HCT116 (cell line): ENCODE data around the gene PAPPA2.

Experiments
- CTCF ChIP-seq, 3 experiments: fragments of 200-600 bp in 1 of 3; sonication (generic) in 1 of 3; IDR thresholded peaks in 2 of 3; conservative IDR thresholded peaks in 1 of 3; 2 replicates each; pipeline ENCODE4 v1.5.1; 2012 to 2017; ENCODE audit warnings: low read depth in 2 of 3, low read length in 2 of 3, antibody characterized with exemption in 1 of 3, borderline replicate concordance in 1 of 3, control low read depth in 1 of 3, mild to moderate bottlenecking in 1 of 3, mixed read lengths in 1 of 3, mixed run types in 1 of 3, moderate library complexity in 1 of 3; ENCODE audit not compliant: insufficient read depth in 1 of 3
- EGR1 ChIP-seq: IDR thresholded peaks from 2 replicates; pipeline ENCODE4 v1.6.1; 2012; ENCODE audit warnings: low read depth
- FOSL1 ChIP-seq: IDR thresholded peaks from 2 replicates; pipeline ENCODE4 v1.6.1; 2012; ENCODE audit warnings: low read depth
- POLR2A ChIP-seq: IDR thresholded peaks from 2 replicates; pipeline ENCODE4 v1.7.0; 2011; ENCODE audit warnings: borderline replicate concordance; ENCODE audit not compliant: insufficient read depth, insufficient read length; ENCODE audit errors: extremely low read depth
- REST ChIP-seq: IDR thresholded peaks from 2 replicates; pipeline ENCODE4 v1.6.1; 2012; ENCODE audit warnings: low read depth
- YY1 ChIP-seq: IDR thresholded peaks from 2 replicates; pipeline ENCODE4 v1.6.1; 2011; ENCODE audit warnings: low read length, low read depth, moderate library complexity, mild to moderate bottlenecking; ENCODE audit not compliant: insufficient replicate concordance; ENCODE audit errors: extremely low read depth
- TF ChIP-seq, protein P1 (sequence below): IDR thresholded peaks from 2 replicates; pipeline ENCODE4 v1.6.1; 2012

DNA sequence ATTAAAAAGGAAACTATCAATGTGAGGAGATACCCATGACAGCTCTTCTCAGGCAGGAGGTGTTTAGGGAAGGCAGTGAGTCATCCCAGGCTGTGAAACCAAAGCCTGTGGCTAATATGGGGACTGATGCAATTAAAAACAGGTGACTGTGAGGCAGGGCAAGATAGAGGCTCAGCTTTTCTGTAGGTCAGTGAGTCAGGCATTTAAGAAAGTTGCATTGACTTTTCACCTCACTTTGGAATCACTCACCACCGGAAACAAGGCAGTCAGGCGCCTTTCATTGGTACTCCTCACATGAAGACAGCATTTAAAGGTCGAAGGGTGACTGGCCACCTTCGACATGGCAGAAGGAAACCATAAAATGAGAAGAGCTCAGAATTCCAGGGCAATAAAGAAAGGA is 54.5 kb downstream of the PAPPA2 start:
- no peak for TF ChIP-seq CTCF (IDR thresholded peaks at IDR 0.05 in 2 of 3, conservative IDR thresholded peaks at IDR 0.05 in 1 of 3; ENCODE audit: borderline replicate concordance in 1 of 3, insufficient read depth in 1 of 3, low read depth in 2 of 3, low read length in 2 of 3)
- TF ChIP-seq, protein P1, sequence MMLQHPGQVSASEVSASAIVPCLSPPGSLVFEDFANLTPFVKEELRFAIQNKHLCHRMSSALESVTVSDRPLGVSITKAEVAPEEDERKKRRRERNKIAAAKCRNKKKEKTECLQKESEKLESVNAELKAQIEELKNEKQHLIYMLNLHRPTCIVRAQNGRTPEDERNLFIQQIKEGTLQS = no peak
- no peak for TF ChIP-seq POLR2A
- TF ChIP-seq EGR1 = no peak
- no peak for TF ChIP-seq REST
- no peak for TF ChIP-seq FOSL1
- TF ChIP-seq YY1 = no peak
